MCF 10A (cell line): ENCODE measurements around the gene SLC17A7. TPM values are rescaled to one million over a fixed set of nuclear protein-coding genes. Genes with fewer than 3 reads are reported as not detected.

Experiments
- BruUV-seq: library from RNA; stranded (reverse); fragments of 400-500 nt; replicated peaks from 2 replicates; lab custom pipeline; 2021; lab: Mats Ljungman, UMichigan
- CTCF ChIA-PET: fragments of 300-600 bp; sonication (Branson Sonifier 250); formaldehyde crosslinking; extraction: SDS; loops from one replicate; lab custom pipeline; 2021; ENCODE audit warnings: antibody characterized with exemption, inconsistent platforms; lab: Yijun Ruan, JAX
- POLR2A ChIA-PET: fragments of 300-600, 350-650 bp; sonication (Branson Sonifier 250); formaldehyde crosslinking; extraction: SDS; loops from one replicate; lab custom pipeline; 2020; ENCODE audit warnings: antibody characterized with exemption, inconsistent platforms; lab: Yijun Ruan, JAX
- DNase-seq: peaks from one replicate; pipeline ENCODE4 v3.0.0-alpha.2; 2018; ENCODE audit not compliant: unreplicated experiment
- H3K27ac Mint-ChIP-seq: one replicate; pipeline ENCODE4 v1.8.0; 2022; ENCODE audit warnings: mild to moderate bottlenecking, low read depth, mixed read lengths; ENCODE audit not compliant: unreplicated experiment
- H3K27me3 Mint-ChIP-seq: one replicate; pipeline ENCODE4 v1.8.0; 2022; ENCODE audit warnings: mixed read lengths; ENCODE audit not compliant: insufficient read depth, unreplicated experiment
- H3K36me3 Mint-ChIP-seq: one replicate; pipeline ENCODE4 v1.8.0; 2022; ENCODE audit warnings: mild to moderate bottlenecking, moderate library complexity, mixed read lengths; ENCODE audit not compliant: insufficient read depth, unreplicated experiment
- H3K4me1 Mint-ChIP-seq: one replicate; pipeline ENCODE4 v1.8.0; 2022; ENCODE audit warnings: mixed read lengths; ENCODE audit not compliant: insufficient read depth, unreplicated experiment
- H3K4me3 Mint-ChIP-seq: one replicate; pipeline ENCODE4 v1.8.0; 2022; ENCODE audit warnings: mild to moderate bottlenecking, moderate library complexity, mixed read lengths; ENCODE audit not compliant: unreplicated experiment
- H3K9me3 Mint-ChIP-seq: one replicate; pipeline ENCODE4 v1.8.0; 2022; ENCODE audit warnings: mixed read lengths; ENCODE audit not compliant: unreplicated experiment
- intact Hi-C: fragments of 100-400 bp; cut with micrococcal nuclease; formaldehyde crosslinking; loops from 2 replicates; pipeline ENCODE4 v1.14.1; 2022
- total RNA-seq: library from RNA; stranded (reverse); gene quantifications from 2 replicates; pipeline ENCODE4 v1.2.3, GENCODE V29; 2022
- TF ChIP-seq, protein P1 (sequence below): fragments of 200-600 bp; IDR thresholded peaks from one replicate; pipeline ENCODE4 v1.8.0; 2022; ENCODE audit warnings: antibody characterized with exemption, mild to moderate bottlenecking; ENCODE audit not compliant: unreplicated experiment

SLC17A7 gene
- total RNA-seq, 1 experiment from 2014 or later = not detected

DNA sequence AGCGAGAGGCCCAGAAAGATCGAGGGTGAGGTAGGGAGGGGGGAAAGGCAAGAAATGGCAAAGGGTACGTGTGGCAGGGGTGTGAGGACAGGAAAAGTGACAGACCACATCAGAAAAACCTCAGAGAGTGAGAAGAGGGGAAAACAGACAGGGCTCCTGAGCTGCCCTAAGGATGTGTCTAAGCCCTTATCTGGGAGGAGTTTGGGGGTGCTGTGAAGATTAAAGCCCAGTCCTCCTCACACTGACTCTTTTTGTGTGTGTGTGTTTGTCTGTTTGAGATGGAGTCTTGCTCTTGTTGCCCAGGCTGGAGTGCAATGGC, 17.4 kb downstream of the SLC17A7 start:
- no peak overlapping the region for H3K27ac Mint-ChIP-seq
- intact Hi-C loops = no loop called here
- H3K36me3 Mint-ChIP-seq = no peaks in the 10 kb centered on the region
- peaks cover 22% of the 10 kb centered on the region for H3K4me1 Mint-ChIP-seq
- peaks cover 89% of the 10 kb centered on the region for H3K27me3 Mint-ChIP-seq
- DNase-seq = no peak
- POLR2A ChIA-PET = interaction anchor here (1.0 kb wide), 1 partner anchor 13 kb away, joined by 3 read pairs; no protein-coding TSS in a partner anchor
- H3K4me3 Mint-ChIP-seq = no peak overlapping the region
- no peaks in the 10 kb centered on the region for H3K9me3 Mint-ChIP-seq
- CTCF ChIA-PET = interaction anchor here (0.6 to 0.9 kb wide), 2 partner anchors 33 to 139 kb away, joined by 3 read pairs; no protein-coding TSS in a partner anchor
- TF ChIP-seq, protein P1, sequence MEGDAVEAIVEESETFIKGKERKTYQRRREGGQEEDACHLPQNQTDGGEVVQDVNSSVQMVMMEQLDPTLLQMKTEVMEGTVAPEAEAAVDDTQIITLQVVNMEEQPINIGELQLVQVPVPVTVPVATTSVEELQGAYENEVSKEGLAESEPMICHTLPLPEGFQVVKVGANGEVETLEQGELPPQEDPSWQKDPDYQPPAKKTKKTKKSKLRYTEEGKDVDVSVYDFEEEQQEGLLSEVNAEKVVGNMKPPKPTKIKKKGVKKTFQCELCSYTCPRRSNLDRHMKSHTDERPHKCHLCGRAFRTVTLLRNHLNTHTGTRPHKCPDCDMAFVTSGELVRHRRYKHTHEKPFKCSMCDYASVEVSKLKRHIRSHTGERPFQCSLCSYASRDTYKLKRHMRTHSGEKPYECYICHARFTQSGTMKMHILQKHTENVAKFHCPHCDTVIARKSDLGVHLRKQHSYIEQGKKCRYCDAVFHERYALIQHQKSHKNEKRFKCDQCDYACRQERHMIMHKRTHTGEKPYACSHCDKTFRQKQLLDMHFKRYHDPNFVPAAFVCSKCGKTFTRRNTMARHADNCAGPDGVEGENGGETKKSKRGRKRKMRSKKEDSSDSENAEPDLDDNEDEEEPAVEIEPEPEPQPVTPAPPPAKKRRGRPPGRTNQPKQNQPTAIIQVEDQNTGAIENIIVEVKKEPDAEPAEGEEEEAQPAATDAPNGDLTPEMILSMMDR = no peak
- no TSS peak for BruUV-seq

DNA sequence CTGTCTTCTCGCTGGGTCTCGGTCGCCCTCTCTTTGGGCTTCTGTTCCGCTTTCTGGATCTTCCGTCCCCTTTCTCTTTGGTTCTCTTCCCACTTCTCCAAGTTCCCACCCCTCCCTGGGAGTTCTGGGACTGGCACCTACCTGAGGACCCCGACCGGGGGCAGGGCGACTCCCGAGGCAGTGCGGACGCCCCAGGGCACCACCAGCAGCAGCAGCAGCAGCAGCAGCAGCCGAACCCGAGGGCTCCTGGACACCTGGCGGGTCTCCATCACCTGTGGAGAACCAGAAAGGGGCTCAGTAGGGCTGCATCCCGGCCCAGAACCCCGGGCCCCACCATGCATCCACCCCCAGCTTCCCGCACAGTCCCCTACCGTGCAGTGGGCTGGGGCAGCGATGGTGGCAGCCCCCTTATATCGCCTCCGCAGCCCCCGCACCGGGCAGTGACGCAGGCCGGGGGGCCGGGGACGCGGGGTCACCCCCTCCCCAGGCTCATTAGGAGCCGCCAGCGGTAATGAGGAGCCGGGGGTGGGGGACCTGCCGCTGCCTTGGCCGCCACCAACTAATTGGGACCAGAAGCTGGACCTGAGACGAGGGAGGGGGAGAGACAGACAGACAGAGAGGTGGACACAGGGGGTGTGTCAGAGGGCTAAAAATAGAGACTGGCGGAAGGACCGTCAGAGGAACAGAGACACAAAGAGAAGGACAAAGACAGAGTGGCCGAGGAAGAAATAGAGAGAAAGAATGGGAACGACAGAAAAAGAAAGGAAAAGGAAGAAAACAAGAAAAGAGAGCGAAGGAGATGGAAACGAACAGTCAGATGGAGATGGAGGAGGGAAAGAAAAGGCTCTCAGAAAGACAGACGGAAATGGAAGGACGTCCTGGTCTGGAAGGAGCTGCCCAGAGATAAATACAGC, 18.0 kb downstream of the SLC17A7 start, which contains the start of gene PTH2:
Gene PTH2 (minus strand): TSS at position 371 of the 914 bp plus-strand sequence. CDS start 102 bp downstream, at position 269.
- Mint-ChIP-seq H3K9me3 (no peaks in the 10 kb centered on the region), H3K27ac (no peak within 1 kb of the TSS), H3K27me3 (peaks cover 95% of the 10 kb centered on the region), H3K4me3 (no peak within 1 kb of the TSS), H3K36me3 (no peaks in the 10 kb centered on the region), H3K4me1 (peaks cover 22% of the 10 kb centered on the region)
- no TSS peak for BruUV-seq
- no peak for DNase-seq
- intact Hi-C loops = no loop called here
- ChIA-PET POLR2A (no interaction called here), CTCF (interaction anchor here (0.9 kb wide), 1 partner anchor 32 kb away, joined by 3 read pairs; no protein-coding TSS in a partner anchor)
- TF ChIP-seq, protein P1 = no peak

DNA sequence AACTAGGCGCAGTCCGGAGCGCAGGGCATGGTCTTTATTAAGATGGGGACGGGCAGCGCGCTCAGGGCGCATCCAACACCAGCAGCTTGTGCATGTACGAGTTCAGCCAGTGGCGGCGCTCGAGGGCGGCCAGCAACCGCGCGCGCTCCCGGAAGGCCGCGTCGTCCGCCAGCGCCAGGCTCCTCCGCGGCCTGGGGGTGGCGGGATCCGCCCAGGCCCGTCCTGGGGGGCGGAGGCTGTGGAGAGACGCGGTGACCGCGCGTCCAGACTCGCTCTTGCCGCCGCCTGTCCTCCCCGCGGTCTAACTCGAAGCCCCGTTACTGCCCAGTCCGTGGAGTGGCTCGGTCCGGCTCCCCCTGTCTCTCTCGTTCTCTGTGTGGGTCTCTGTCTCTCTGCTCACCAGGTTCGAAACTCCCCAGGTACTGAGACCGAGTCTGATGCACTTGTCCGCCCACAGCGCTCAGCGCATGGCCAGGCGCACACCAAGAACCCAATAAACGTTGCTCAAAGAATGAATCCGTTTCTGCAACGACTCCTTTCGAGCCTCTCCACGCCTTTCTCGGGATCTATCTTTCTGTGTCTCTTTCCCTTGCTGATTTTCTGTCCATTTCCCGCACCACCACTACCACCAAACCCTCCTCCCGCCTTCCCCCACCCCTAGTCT, 18.8 kb downstream of the SLC17A7 start:
- intact Hi-C loops = no loop called here
- no peak for DNase-seq
- H3K4me1 Mint-ChIP-seq = peaks cover 22% of the 10 kb centered on the region
- H3K27ac Mint-ChIP-seq = no peak overlapping the region
- peaks cover 100% of the 10 kb centered on the region for H3K27me3 Mint-ChIP-seq
- H3K4me3 Mint-ChIP-seq = no peak overlapping the region
- BruUV-seq = no TSS peak
- ChIA-PET CTCF (no interaction called here), POLR2A (no interaction called here)
- no peaks in the 10 kb centered on the region for H3K36me3 Mint-ChIP-seq
- no peaks in the 10 kb centered on the region for H3K9me3 Mint-ChIP-seq
- TF ChIP-seq, protein P1 = peak; percentile 13

DNA sequence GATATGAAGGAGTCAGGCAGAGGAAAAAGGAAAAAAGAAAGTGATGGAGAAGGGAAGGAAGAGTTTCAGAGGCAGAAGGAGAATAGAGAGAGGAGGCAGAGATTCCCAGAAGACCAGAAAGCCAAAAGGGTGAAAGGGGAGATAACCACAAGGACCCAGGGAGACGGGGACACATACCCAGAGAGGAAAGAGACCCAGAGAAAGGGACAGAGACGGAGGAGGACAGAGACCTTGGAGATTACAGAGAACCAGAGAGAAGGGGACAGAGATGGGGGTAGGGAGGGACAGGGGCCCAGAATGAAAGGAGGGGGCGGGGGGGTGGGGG, 19.5 kb downstream of the SLC17A7 start:
- Mint-ChIP-seq H3K27ac (no peak overlapping the region), H3K9me3 (no peaks in the 10 kb centered on the region), H3K4me3 (no peak overlapping the region), H3K4me1 (peaks cover 22% of the 10 kb centered on the region), H3K36me3 (no peaks in the 10 kb centered on the region), H3K27me3 (peaks cover 100% of the 10 kb centered on the region)
- TF ChIP-seq, protein P1 = no peak
- CTCF ChIA-PET = no interaction called here
- intact Hi-C loops = no loop called here
- no peak for DNase-seq
- POLR2A ChIA-PET = no interaction called here
- BruUV-seq = no TSS peak
